RKO (cell line): ENCODE data around the gene QRFP.

ENCODE experiments used
- DNase-seq: peaks from one replicate; pipeline ENCODE4 v3.0.0-alpha.2; 2016; ENCODE audit warnings: low spot score

Gene QRFP

DNA sequence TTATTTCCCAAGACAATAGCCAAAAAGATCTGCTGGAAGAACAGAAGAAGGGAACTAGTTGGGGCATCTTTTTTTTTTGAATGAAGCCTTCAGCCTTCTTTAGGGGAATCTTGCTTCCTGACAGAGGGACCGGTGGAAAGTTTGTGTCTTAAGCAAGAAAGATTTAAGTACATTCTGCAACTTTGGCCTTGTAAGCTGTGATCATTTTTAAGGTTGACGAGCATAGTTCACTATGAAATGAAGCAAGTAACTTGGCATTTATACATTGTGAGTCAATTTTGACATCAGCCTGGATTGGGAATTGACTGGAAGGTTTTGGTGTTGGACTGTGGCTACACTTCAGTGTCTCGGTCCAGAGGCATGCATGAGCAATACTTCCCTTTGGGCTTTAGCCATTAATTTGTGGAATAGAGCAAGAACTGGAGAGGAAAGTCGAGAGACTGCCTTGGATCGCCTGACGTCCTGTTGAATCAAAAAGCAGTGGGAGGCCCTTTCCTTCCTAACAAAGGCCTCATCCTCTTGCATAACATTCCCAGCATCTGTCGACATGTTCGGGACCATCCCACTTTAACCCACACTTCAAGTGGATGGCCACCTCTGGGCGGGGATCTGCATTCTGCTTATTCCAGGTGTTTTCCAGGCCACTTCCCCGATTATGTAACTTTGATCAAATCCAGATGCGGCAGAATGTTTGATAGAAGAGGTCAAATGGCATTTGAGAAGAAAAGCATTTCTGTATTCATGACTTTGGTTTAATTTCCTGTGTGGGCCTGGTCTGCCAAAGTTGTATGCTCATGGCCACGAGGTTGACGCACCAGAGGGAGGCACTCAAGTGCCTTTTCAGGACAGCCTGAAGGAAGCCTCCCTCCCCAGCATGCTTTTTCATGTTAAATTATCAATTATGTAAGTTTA lies 49.0 kb downstream of the QRFP start:
- peak; percentile 99 for DNase-seq

DNA sequence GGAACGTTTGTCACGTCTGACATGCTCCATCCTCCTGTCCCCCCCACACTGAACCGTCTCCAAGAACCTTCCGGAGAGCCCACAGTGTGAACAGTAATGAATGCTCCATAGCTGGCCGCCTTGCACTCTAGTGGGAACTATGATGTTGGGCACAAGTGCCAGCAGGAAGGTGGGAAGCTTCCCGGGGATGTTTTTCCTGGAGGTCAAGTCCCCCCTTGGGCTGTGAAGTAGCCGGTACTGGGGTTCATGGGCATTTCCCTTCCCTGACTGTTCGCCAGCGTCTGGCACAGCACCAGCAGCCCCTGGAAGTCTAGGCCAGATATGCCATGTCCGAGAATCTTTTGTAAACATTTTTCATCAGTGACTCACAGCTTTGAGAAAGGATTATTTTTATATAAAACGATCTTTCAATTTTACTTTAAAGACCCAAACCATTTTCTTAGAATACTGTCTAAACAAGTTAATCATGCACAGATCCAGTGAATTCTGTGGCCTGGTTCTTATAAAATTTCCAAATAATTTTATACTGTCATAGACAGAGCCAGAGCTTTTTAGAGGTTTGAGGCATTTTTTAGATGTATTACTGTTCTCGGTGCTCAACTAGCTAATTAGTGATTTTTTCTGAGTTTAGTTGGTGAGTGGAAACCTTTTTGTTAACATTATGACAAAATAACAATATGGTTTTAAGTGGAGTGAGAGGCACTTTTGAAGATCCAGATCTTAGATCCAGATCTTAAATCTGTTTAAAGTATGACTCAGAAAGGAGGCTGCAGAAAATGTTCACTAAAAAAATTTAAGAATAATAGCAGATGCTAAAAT lies 49.9 kb downstream of the QRFP start:
- peak; percentile 79 for DNase-seq

DNA sequence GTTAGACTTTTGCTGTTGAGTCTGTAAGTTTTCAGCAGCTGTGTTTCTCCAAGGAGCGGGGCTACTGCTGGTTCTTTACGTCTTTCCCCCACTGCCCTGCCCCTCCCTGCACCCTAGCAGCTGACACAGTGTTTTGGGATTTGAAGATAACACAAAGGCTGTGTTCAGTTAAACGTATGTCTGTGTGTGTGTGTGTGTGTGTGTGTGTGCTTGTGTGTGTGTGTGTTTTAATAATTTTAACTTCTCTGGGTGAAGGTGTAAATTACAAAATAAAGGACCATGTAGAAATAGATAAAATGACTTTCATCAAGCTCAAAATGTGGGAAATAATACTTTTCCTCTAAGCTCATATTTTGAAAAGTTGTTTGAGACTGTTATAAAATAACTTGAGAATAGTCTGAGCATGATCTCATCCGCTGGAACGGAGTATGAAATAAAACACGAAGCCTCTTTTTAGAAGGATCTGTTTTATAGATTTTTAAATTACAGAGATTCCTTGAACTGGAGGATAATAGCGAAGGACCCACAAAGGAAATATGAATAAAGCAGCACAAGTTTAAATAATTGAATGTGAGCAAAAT lies 50.6 kb downstream of the QRFP start:
- DNase-seq = peak; percentile 64

DNA sequence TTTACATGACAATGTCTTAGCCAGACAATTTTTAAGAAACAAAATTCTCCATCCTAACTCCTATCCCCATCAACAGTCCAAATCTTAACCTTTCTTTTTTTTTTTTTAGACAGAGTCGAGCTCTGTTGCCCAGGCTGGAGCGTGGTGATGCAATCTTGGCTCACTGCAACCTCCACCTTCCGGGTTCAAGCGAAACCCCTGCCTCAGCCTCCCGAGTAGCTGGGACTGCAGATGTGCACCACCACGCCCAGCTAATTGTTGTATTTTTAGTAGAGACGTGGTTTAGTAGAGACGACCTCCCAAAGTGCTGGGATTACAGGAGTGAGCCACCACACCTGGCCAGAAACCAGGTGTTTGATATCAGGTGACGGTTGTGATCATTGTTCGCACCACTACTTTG lies 51.4 kb downstream of the QRFP start:
- no peak for DNase-seq

DNA sequence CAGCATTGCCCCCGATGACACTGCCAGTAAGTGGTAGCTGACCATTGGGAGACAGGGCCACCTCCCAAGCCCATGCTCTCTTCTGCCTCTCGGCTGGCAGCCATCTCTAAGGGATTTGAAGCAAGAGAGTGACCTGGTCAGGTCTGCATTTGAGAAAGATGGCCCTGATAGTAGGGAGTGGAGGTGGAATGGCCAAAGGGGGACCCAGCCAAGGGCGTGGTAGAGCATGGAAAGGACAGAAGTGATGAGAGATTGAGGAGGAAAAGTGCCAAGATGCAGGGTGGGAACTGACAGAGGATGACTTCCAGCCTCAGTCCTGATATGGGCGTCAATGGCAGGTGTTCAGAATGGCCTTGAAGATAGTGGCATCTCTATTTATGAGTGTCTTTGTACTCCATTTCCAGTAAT lies 52.6 kb downstream of the QRFP start:
- no peak for DNase-seq

DNA sequence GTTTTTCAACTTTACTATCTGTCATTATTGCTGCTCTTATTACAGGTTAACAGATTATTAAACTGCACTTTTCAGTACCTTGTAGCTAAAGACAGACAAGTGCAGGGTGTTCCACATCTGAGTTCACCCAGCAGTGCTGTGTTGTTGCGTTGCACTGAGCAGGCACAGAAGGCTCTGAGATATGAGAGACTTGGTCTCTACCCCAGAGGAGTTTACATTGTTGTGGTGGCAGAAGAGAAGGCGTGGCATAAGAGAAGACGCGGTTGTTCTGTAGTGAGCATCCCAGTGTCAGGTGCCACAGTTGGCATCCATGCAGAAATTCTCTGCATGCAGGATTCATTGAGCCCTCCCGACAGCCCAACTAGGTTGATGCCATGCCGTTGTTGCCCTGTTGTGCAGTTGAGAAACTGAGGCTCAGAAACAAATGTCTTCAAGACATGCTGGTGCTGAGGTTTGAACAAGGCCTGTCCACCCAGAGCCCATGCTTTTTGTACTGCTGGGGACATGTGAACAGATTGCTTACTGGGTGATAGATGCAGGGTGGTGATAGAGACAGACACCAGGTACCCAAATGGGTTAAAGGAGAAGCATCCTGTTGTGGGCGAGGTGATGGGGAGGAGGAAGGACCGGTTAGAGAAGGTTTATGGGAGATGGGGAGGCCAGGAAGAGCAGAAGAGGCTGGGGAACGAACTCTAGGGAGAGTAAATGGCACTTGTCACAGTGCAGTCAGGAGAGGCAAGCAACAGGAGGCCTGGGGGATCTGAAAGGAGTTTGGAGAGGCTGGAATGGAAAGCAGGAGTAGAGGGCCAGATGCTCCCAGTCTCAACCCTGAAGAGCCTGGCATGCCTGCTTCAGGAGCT lies 53.3 kb downstream of the QRFP start:
- no peak for DNase-seq
